Effector CD8-positive, alpha-beta T cell (primary cell): ENCODE results near the gene PDXDC1.
"Not testable (repeated sequence)": the region's sequence is repeated elsewhere in the genome, so short reads cannot be mapped to it uniquely, and the experiment has no call there.

ENCODE experiments used
- DNase-seq: peaks from one replicate; lab custom pipeline; 2025; lab: John Stamatoyannopoulos, UW

PDXDC1 gene

GRCh38 chr16:14973785-14974322, 972 bp upstream of the PDXDC1 start:
- DNase-seq, result not testable (repeated sequence)

- not testable (repeated sequence) for DNase-seq
Measured at GRCh38 chr16:14974331-14974655, 533 bp upstream of the PDXDC1 start.

- DNase-seq, result peak; percentile 43
Measured at GRCh38 chr16:14975418-14976194, 780 bp downstream of the PDXDC1 start.

- not testable (repeated sequence) for DNase-seq
Measured at GRCh38 chr16:14976971-14977736, 2.3 kb downstream of the PDXDC1 start.

- not testable (repeated sequence) for DNase-seq
Measured at GRCh38 chr16:14978281-14978680, 3.5 kb downstream of the PDXDC1 start.

- not testable (repeated sequence) for DNase-seq
Measured at GRCh38 chr16:14978908-14979307, 4.1 kb downstream of the PDXDC1 start.

GRCh38 chr16:14981234-14981633, 6.4 kb downstream of the PDXDC1 start:
- DNase-seq, result not testable (repeated sequence)

- not testable (repeated sequence) for DNase-seq
Measured at GRCh38 chr16:14982521-14982920, 7.7 kb downstream of the PDXDC1 start.

GRCh38 chr16:14988092-14988491, 13.3 kb downstream of the PDXDC1 start:
- not testable (repeated sequence) for DNase-seq

- not testable (repeated sequence) for DNase-seq
Measured at GRCh38 chr16:14988661-14989191, 13.9 kb downstream of the PDXDC1 start.

GRCh38 chr16:14989291-14990281, 14.8 kb downstream of the PDXDC1 start:
- not testable (repeated sequence) for DNase-seq

GRCh38 chr16:14993277-14994151, 18.7 kb downstream of the PDXDC1 start:
- DNase-seq, result not testable (repeated sequence)

GRCh38 chr16:14996702-14997101, 21.9 kb downstream of the PDXDC1 start:
- not testable (repeated sequence) for DNase-seq

- DNase-seq, result not testable (repeated sequence)
Measured at GRCh38 chr16:14998300-14998699, 23.5 kb downstream of the PDXDC1 start.

- not testable (repeated sequence) for DNase-seq
Measured at GRCh38 chr16:14999845-15000244, 25.0 kb downstream of the PDXDC1 start.

- DNase-seq, result not testable (repeated sequence)
Measured at GRCh38 chr16:15002448-15002847, 27.6 kb downstream of the PDXDC1 start.

GRCh38 chr16:15005357-15006132, 30.7 kb downstream of the PDXDC1 start:
- not testable (repeated sequence) for DNase-seq

GRCh38 chr16:15008647-15009046, 33.8 kb downstream of the PDXDC1 start:
- not testable (repeated sequence) for DNase-seq

GRCh38 chr16:15012941-15013340, 38.1 kb downstream of the PDXDC1 start:
- not testable (repeated sequence) for DNase-seq
